EL (cell line): ENCODE measurements around the gene CARD6.
"Not testable (repeated sequence)": the region's sequence is repeated elsewhere in the genome, so short reads cannot be mapped to it uniquely, and the experiment has no call there.

ENCODE experiments used
- DNase-seq: peaks from one replicate; pipeline ENCODE4 v3.0.0-alpha.2; 2016

The CARD6 gene

DNA sequence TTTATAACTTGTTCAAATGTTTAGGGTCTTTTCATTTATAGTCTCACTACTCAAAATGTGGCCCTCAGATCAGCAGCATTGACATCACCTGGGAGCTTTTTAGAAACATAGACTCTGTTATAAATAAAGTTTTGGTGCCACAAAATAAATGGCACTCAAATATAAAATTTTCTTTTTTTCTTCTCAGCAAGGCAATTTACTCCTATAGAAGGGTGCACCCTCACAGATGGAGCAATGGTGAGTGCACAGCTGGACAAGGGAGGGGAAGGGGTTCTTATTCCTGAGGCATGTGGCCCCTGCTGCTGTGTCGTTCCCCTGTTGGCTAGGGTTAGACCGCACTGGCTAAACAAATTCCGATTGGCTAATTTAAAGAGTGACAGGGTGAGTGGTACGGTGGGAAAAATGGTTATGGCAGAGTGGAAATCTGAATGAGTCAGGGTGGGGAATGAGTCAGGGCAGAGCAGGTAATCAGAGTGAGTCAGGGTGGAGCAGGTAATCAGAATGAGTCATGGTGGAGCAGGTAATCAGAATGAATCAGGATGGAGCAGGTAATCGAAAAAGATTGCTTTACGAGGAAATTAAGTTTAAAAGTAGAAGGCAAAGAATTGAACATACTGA, 36.3 kb downstream of the CARD6 start:
- DNase-seq, result no peak

DNA sequence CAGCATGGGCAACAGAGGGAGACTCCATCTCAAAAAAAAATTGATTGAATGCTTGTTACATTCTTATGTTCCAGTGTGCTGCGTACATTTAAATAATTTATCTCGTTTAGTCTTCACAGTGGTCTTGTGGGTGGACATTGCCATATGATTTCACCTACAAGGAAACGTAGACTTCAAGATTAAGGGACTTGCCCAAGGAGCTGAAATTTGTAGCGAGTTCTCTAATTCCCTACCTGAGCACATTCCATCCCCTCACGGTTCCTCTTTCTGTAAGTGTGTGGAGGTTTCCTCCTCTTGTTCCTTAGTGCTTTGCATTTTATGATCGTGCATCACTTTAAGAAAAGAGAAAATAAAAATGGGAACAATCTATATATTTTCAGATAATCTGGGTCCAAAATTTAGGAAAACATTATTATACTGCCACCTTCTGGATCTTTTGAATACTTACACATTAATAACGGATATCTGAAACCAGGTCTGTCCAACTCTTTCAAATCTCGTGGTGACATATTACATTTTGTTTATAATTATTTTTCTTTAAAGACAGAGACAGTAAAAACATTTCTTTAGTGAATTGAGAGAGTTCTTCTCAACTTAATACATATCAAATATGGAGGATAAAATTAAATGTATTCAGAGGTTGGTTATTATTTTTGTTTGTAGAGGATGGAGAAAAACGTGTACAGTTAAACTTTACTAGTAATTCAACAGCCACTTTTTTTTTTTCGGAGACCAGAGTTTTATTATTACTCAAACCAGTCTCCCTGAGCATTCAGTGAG, 38.2 kb downstream of the CARD6 start:
- DNase-seq, result peak; percentile 31

DNA sequence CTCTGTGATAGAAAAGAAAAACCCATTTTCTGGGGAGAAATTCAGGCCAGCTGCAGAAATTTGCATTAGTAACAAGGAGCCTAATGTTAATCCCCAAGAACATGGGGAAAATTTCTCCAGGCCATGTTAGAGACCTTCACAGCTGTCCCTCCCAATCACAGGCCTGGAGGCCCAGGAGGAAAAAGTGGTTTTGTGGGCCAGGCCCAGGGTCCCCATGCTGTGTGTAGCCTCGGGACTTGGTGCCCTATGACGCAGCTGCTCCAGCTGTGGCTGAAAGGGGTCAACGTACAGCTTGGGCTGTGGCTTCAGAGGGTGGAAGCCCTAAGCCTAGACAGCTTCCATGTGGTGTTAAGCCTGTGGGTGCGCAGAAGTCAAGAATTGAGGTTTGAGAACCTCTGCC, 41.1 kb downstream of the CARD6 start:
- no peak for DNase-seq

DNA sequence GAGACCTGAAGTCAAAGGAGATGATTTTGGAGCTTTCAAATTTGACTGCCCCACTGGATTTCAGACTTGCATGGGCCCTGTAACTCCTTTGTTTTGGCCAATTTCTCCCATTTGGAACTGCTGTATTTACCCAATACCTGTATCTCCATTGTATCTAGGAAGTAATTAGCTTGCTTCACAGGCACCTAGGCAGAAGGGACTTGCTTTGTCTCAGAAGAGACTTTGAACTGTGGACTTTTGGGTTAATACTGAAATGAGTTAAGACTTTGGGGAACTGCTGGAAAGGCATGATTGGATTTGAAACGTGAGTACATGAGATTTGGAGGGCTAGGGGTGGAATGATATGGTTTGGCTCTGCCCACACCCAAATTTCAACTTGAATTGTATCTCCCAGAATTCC, 41.9 kb downstream of the CARD6 start:
- DNase-seq, result not testable (repeated sequence)

DNA sequence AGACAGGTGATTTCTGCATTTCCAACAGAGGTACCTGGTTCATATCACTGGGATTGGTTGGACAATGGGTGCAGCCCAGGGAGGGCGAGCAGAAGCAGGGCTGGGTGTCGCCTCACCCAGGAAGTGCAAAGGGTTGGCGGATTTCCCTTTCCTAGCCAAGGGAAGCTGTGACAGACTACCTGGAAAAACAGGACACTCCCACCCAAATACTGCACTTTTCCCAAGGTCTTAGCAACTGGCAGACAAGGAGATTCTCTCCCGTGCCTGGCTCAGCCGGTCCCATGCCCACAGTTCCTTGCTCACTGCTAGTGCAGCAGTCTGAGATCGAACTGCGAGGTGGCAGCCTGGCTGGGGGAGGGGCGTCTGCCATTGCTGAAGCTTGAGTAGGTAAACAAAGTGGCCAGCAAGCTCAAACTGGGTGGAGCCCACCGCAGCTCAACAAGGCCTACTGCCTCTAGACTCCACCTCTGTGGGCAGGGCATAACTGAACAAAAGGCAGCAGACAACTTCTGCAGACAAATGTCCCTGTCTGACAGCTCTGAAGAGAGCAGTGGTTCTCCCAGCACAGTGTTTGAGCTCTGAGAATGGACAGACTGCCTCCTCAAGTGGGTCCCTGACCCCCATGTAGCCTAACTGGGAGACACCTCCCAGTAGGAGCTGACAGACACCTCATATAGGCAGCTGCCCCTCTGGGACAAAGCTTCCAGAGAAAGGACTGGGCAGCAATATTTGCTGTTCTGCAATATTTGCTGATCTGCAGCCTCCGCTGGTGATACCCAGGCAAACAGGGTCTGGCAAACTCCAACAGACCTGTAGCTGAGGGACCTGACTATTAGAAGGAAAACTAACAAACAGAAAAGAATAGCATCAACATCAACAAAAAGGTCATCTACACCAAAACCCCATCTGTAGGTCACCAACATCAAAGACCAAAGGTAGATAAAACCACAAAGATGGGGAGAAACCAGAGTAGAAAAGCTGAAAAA, 54.6 kb downstream of the CARD6 start:
- not testable (repeated sequence) for DNase-seq

DNA sequence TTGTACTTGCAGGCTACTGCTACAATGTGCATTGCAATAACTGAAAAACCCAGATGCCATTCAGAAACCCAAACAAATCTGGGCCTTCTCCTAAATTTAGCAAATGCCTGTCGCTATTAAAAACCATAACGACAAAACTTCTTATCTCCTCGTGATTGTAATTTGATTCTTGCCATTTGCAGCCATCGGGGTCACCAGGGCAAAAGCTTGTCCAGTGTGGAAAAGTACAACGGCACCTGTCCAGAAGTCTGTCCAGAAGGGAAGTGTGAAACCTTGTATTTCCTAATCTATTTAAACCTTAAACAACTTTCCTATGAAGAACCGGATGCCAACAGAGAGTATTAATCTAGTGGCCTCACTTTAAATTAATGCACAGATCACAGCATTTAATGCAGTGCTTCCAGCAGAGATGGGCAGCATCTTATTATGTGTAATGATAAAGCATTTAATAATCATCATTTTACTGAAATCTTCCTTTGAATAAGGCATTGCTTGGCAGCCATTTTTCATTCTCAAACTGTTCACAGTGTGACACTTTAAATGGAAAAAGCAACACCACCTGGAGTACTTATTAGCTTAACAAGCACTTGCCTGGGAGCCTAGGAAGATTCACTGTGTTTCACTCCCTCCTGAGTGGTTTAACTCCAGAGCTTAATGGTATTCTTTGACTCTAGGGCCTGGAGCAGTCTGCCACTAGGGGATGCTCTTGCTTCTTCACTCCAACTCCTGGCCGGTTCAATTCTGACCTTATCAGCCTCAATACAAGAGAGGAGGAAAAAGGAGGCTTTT, 63.2 kb downstream of the CARD6 start:
- peak; percentile 71 for DNase-seq

DNA sequence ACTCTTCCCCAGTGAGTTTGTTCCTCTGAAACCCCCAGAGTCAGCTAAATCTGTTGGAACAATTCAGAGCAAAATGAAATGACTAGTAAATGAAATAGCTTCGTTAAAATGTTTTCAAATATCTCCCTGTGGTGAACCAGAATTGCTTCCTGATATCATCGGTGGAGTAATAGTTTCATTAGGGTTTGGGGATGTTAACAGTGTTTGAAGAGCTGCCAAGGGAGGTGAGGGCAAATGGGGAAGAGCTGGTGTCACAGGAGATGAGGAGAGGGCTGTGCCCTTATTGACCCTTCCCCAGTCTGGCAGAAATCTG, 63.8 kb downstream of the CARD6 start:
- DNase-seq, result no peak

DNA sequence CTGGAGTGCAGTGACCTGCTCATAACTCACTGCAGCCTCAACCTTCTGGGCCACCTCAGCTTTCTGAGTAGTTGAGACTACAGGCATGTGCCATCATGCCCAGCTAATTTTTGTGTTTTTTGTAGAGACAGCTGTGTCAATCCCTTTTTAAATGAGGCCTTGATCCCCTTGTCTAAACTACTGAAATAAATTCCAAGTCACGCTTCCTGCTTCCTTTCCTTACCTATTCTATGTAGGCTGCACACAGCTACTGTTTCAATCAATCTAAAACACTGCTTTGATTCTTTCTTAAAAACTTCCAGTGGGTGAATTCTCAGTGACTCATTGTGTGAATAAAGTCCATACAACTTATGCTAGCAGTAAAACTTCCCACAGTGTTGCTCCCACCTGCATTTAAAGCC, 65.2 kb downstream of the CARD6 start:
- no peak for DNase-seq

DNA sequence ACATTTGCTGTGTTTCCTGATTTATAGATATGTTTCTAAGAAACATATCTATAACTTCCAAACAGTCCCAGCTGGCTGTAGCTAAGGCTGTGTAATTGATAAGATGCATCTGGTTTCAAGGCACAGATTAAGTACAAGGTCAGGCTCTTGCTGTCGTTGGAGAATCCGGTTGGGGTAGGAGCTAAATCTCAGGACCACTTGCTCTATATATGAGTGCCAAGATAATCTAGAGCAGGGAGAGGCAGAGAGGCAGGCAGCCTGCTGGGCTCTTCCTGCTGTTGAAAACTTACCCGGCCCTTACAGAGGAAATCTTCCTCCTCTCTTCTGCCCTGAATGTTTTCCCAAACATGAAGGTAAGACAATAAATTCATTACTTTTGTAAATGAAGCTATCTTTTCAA, 68.1 kb downstream of the CARD6 start, which contains the start of gene C7:
TSS of gene C7 (plus strand) at position 234 of the 400 bp plus-strand sequence. CDS start at position 348, 114 bp downstream.
- no peak for DNase-seq

DNA sequence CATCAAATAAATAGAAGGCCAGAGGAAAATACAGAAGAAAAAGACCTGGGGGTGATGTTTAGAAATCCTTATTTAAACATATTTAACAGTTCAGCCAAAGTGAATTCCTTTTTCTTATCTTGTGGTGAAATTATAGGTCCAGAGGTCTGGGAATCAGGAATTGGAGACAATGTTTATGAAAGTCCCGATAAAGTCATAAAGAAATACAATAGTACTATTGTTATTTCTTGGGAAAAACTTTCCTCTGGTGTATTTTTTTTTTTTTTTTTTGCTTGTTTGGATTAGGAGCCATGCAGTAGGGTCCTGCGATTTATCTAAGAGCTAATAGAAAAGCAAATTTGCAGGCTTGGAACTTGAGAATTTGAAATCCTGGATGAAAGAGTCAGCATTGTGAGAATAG, 68.6 kb downstream of the CARD6 start:
- no peak for DNase-seq
